ENCODE data around the gene CBFA2T3. TPM values are rescaled to one million over a fixed set of nuclear protein-coding genes. Genes with fewer than 3 reads are reported as not detected.

The CBFA2T3 gene
- total RNA-seq, 1 donor from 2014 or later = not detected

- no peaks in the 10 kb centered on the region for H3K9me3 Mint-ChIP-seq (ENCODE audit: low read depth)
- H3K36me3 Mint-ChIP-seq (ENCODE audit: low read depth) = peaks cover 6% of the 10 kb centered on the region
- H3K27me3 Mint-ChIP-seq (ENCODE audit: low read depth) = no peaks in the 10 kb centered on the region
- H3K4me1 Mint-ChIP-seq (ENCODE audit: low read depth) = no peaks in the 10 kb centered on the region
- TF ChIP-seq, protein P1, sequence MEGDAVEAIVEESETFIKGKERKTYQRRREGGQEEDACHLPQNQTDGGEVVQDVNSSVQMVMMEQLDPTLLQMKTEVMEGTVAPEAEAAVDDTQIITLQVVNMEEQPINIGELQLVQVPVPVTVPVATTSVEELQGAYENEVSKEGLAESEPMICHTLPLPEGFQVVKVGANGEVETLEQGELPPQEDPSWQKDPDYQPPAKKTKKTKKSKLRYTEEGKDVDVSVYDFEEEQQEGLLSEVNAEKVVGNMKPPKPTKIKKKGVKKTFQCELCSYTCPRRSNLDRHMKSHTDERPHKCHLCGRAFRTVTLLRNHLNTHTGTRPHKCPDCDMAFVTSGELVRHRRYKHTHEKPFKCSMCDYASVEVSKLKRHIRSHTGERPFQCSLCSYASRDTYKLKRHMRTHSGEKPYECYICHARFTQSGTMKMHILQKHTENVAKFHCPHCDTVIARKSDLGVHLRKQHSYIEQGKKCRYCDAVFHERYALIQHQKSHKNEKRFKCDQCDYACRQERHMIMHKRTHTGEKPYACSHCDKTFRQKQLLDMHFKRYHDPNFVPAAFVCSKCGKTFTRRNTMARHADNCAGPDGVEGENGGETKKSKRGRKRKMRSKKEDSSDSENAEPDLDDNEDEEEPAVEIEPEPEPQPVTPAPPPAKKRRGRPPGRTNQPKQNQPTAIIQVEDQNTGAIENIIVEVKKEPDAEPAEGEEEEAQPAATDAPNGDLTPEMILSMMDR (IDR thresholded peaks at IDR 0.05) = no peak
- H3K27ac Mint-ChIP-seq (ENCODE audit: unreplicated experiment) = no peak overlapping the region
- H3K4me3 Mint-ChIP-seq (ENCODE audit: unreplicated experiment) = no peak overlapping the region
- no peak for DNase-seq (ENCODE audit: low spot score)
Observed at GRCh38 chr16:88830783-88831182, 146.2 kb downstream of the CBFA2T3 start.

DNA sequence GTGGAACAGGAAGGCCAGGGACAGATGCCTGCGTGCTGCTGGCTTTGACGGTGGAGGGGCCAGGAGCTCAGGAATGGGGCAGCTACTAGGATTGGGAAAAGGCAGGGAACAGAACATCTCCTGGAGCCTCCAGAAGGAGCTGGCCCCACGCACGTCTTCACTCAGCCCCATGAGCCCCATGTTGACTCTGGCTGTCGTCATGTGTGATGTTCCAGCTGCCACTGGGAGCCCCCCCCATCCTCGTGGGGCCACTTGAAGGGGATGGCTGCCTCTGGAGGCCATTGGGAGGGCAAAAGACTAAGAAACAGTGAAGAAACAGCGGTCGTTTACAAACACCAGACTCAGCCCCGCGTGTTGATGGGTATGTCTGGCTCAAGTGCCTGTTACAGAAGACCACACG is 146.7 kb downstream of the CBFA2T3 start:
- TF ChIP-seq, protein P1 (IDR thresholded peaks at IDR 0.05) = no peak
- no peaks in the 10 kb centered on the region for H3K9me3 Mint-ChIP-seq (ENCODE audit: low read depth)
- no peak overlapping the region for H3K27ac Mint-ChIP-seq (ENCODE audit: unreplicated experiment)
- DNase-seq (ENCODE audit: low spot score) = no peak
- peaks cover 6% of the 10 kb centered on the region for H3K36me3 Mint-ChIP-seq (ENCODE audit: low read depth)
- H3K4me1 Mint-ChIP-seq (ENCODE audit: low read depth) = no peaks in the 10 kb centered on the region
- no peak overlapping the region for H3K4me3 Mint-ChIP-seq (ENCODE audit: unreplicated experiment)
- H3K27me3 Mint-ChIP-seq (ENCODE audit: low read depth) = no peaks in the 10 kb centered on the region

- TF ChIP-seq, protein P1 (IDR thresholded peaks at IDR 0.05) = no peak
- Mint-ChIP-seq H3K4me3 (ENCODE audit: unreplicated experiment) (no peak overlapping the region), H3K9me3 (ENCODE audit: low read depth) (no peaks in the 10 kb centered on the region), H3K27me3 (ENCODE audit: low read depth) (no peaks in the 10 kb centered on the region), H3K27ac (ENCODE audit: unreplicated experiment) (no peak overlapping the region), H3K36me3 (ENCODE audit: low read depth) (peaks cover 1% of the 10 kb centered on the region), H3K4me1 (ENCODE audit: low read depth) (no peaks in the 10 kb centered on the region)
- DNase-seq (ENCODE audit: low spot score) = no peak
Observed at GRCh38 chr16:88828711-88829110, 148.3 kb downstream of the CBFA2T3 start.

DNA sequence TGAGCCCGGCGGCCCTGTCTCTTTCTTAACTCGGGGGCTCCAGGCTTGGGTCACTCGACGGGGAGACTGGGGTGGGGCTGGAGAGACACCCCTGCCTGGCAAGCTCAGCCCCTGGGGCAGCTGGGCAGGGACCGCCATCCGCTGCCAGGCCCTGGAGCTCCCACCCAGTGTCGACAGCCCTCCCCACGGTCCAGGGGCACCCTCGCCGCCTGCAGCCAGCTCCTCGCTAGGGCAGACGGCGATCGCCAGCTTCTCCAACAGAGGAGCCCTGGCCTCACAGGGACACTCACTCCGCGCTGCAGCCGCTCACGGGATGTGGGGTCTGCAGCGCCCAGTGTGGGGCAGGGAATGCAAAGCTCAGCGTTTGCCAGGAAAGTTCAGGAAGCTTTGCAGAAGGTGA is 149.3 kb downstream of the CBFA2T3 start:
- peaks cover 1% of the 10 kb centered on the region for H3K36me3 Mint-ChIP-seq (ENCODE audit: low read depth)
- no peaks in the 10 kb centered on the region for H3K9me3 Mint-ChIP-seq (ENCODE audit: low read depth)
- no peak overlapping the region for H3K27ac Mint-ChIP-seq (ENCODE audit: unreplicated experiment)
- no peaks in the 10 kb centered on the region for H3K4me1 Mint-ChIP-seq (ENCODE audit: low read depth)
- H3K27me3 Mint-ChIP-seq (ENCODE audit: low read depth) = no peaks in the 10 kb centered on the region
- no peak for DNase-seq (ENCODE audit: low spot score)
- H3K4me3 Mint-ChIP-seq (ENCODE audit: unreplicated experiment) = no peak overlapping the region
- TF ChIP-seq, protein P1 (IDR thresholded peaks at IDR 0.05) = no peak

- Mint-ChIP-seq H3K27me3 (ENCODE audit: low read depth) (no peaks in the 10 kb centered on the region), H3K36me3 (ENCODE audit: low read depth) (peaks cover 3% of the 10 kb centered on the region), H3K9me3 (ENCODE audit: low read depth) (no peaks in the 10 kb centered on the region), H3K4me1 (ENCODE audit: low read depth) (no peaks in the 10 kb centered on the region), H3K4me3 (ENCODE audit: unreplicated experiment) (no peak overlapping the region), H3K27ac (ENCODE audit: unreplicated experiment) (no peak overlapping the region)
- TF ChIP-seq, protein P1 (IDR thresholded peaks at IDR 0.05) = no peak
- no peak for DNase-seq (ENCODE audit: low spot score)
Observed at GRCh38 chr16:88826070-88826840, 150.8 kb downstream of the CBFA2T3 start.

Measured in chondrocyte (in vitro differentiated cells).